CMK (cell line): ENCODE measurements around the gene SLC38A1.
A peak's percentile ranks its signal among the peaks of the same experiment; 100 is the strongest.
"Not testable (repeated sequence)": the region's sequence is repeated elsewhere in the genome, so short reads cannot be mapped to it uniquely, and the experiment has no call there.

Source experiments
- DNase-seq: peaks from one replicate; pipeline ENCODE4 v3.0.0-alpha.2; 2010; ENCODE audit warnings: low read depth

The SLC38A1 gene

DNA sequence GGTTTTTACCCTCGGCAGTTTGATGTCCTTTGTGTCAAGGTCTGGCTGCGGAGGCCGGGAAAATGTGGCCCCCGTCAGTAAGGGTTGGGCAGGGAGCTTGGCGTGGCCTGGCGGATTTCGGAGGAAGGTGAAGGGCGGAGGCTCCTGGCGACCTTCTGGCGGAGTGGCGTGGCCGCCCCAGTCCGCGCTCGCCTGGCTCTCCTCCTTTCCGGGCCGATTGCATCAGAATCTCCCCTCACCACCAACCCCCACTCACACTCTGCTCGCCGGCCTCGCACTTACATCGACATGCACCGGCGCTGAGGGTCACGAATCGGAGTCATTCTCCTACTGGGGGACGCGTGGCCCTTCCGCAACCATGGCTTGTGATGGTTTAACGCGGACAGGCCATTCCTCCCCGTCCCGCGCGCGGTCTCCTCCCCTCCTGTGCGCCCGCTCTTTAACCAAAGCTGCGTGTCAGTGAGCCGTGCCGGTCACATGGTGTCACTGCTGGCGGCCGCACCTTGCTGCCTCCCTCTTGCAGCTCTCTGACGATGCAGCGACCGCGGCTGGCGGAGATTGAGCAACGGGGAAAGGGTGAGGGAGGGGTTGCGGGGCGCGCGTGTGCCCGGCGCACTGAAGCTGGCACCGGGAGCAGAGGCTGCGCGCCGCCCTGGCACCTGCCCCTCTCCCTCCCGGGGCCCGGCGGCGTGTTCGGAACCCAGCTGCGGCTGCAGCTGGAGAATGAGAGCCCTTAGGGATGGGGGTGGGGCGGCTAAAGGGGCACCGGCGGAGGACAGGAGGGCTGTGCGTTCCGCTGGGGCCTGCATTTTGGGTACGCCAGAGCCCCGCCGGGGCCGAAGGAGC, at the start of gene SLC38A1:
TSS of gene SLC38A1 (minus strand) at position 461 of the 846 bp plus-strand sequence. CDS start 29,243 bp downstream, outside the sequence.
- peak; percentile 49 for DNase-seq

DNA sequence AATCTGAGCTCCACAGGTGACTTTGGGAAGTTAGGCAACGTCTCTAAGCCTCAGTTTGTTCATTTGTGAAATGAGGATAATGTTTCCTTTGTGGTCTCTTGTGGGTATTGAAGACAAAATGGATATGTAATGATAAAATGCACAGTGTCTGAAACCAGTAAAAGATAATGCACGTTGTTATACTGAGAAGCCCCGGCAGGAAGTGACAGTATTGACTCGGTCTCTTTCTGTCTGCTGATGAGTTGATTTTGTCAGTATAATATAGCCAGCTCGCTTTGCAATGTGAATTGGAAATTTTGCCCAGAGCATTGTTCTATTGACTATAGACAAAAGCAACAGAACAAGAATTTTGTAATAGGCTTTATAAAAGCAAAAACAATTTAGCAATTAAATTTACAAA, 49.2 kb upstream of the SLC38A1 start:
- no peak for DNase-seq

DNA sequence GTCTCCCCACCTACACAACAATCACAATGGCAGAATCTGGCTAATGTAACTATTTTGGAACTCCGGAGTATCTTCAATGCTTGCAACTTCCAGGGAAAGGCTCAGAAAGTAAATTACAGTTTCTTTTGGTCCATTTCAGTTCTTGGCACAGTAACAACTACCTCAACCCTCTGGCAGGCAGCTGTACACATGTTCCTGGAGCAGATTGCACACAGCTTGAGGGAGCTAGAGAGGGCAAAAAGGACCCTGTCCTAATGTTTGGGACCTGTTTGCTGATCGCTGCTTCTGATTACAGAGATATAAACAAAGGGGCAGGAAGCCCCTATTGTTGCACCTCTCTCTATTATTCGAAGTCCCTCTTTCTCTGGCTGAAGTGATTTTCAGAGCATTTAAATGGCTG, 35.2 kb upstream of the SLC38A1 start:
- no peak for DNase-seq

DNA sequence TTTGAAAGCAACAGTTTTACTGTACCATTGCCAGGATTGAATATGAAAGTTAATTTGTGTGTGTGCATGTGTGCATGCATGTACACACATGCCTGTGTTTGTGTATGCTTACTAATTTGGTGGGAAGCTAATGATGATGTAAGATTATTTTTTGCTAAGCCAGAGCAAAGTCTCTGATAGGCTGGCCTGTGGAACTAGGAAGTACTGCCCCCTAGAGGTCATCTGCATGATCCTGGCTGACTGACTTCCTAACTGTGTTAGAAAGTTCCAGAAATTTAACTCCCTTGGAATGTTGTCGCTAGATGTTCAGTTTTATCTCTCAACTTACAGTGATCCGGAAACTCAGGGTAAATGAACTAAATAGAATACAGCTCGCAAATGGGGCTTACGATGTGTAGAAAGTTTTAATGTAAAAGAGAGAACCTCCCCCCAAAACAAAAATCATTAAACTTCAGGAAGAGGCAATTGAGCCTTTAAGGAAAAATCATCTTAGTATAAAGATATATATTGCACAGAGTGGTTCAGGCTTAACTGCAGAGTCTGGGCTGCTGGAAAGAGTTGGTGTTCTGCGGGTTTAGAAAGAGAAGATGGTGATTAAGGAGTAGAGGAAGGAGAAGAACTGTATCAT, 34.3 kb upstream of the SLC38A1 start:
- peak; percentile 49 for DNase-seq

DNA sequence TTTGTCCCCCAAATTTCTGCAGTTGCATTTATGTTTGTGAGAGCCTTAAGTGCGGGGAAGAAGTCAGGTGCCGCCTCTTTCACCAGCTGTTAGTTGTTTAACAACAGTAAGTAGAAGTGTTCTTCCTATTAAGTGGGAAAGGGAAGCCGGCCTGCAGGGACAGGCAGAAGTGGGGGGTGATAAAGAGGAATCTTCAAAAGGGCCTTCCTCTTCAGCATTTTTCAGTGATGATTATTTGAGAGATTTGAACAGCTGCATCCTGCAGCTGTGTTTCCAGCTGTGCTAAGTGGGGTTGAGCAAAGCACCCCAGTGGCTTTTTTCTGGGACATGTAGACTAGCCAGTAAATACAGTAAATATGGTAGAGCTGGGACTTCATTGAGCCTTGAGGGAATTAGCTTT, 32.1 kb upstream of the SLC38A1 start:
- peak; percentile 30 for DNase-seq

DNA sequence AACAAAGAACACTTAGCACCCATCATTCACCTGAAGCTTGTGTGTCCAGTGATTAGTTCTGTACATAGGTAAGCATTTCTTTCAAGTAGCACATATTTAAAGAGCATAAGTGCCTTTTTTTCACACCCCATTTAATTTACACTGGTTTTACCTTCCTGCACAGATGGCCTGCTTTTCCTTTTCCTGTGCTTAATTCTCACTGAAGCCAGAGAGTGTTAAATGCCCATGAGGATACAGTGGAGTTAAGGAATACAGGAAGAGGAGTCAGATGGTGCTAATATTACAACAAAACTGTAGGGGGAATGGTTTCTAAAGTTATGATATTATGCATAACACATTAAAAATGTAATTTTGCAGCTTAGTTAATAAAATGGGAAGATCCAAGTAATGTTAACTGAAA, 31.0 kb upstream of the SLC38A1 start:
- no peak for DNase-seq

DNA sequence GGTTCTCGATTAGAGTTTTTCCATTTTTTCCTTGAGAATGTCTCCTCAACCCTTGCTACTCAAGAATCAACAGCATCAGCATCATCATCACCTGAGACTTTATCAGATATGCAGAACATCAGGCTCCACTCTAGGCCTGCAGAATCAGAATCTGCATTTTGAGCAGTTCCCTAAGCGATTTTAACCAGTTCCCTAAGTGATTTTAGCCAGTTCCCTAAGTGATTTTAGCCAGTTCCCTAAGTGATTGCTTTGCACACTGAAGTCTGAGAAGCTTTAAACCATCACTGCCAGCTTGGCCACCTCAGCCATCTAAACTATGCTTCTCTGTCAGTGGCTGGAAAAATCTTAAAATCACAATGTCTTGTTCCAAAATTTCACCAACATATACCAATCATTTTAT, 29.4 kb upstream of the SLC38A1 start:
- no peak for DNase-seq

DNA sequence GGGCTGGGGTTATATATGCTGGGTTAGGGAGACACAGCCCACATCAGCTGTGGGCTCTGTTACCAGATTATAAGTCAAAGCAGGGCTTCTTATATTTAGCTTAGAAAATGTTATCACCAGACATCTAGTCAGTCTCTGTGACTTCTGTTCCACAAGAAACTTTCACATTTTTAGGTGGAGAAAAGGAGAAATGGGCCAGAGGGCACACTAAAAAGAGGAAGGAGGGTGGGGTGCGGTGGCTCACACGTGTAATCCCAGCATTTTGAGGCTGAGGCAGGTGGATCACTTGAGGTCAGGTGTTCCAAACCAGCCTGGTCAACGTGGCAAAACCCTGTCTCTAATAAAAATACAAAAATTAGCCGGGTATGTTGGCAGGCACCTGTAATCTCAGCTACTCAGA, 28.0 kb upstream of the SLC38A1 start:
- DNase-seq, result no peak

DNA sequence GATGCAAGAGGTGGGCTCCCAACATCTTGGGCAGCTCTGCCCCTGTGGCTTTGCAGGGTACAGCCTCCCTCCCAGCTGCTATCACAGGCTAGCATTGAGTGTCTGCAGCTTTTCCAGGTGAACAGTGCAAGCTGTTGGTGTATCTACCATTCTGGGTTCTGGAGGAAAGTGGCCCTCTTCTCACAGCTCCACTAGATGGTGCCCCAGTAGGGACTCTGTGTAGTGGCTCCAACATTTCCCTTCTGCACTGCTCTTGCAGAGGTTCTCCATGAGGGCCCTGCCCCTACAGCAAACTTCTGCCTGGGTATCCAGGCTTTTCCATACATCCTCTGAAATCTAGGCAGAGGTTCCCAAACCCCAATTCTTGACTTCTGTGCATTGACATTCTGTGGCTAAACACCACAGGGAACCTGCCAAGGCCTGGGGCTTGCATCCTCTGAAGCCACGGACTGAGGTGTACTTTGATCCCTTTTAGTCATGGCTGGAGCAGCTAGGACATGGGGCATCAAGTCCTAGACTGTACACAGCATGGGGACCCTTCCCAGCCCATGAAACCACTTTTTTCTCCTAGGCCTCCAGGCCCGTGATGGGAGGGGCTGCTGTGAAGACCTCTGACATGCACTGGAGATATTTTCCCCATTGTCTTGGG, 24.0 kb upstream of the SLC38A1 start:
- DNase-seq, result no peak

DNA sequence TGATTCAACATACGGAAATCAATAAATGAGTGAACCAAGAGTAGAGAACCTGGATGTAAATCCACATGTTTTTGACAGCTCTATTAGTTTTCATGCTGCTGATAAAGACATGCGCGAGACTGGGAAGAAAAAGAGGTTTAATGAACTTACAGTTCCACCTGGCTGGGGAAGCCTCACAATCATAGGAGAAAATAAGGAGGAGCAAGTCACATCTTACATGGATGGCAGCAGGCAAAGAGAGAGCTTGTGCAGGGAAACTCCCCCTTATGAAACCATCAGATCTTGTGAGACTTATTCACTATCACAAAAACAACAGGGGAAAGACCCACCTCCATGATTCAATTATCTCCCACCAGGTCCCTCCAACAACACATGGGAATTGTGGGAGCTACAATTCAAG, 23.1 kb upstream of the SLC38A1 start:
- not testable (repeated sequence) for DNase-seq

DNA sequence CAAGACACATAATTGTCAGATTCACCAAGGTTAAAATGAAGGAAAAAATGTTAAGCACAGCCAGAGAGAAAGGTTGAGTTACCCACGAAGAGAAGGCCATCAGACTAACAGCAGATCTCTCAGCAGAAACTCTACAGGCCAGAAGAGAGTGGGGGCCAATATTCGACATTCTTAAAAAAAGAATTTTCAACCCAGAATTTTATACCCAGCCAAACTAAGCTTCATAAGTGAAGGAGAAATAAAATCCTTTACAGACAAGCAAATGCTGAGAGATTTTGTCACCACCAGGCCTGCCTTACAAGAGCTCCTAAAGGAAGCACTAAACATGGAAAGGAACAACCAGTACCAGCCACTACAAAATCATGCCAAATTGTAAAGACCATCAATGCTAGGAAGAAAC, 16.3 kb upstream of the SLC38A1 start:
- not testable (repeated sequence) for DNase-seq

DNA sequence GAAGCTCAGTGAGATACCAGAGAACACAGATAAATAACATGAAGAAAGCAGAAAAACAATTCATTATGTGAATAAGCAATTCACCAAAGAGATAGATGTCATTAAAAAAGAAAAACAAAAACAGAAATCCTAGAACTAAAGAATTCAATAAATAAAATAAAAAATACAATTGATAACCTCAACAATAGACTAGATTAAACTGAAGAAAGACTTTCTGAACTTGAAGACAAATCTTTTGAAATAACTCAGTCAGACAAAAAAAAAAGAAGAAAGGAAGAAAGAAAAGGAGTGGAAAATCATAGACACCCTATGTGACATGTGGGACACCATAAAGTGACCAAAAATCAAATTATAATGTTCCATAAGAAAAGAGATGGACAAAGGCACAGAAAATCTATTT, 14.0 kb upstream of the SLC38A1 start:
- no peak for DNase-seq

DNA sequence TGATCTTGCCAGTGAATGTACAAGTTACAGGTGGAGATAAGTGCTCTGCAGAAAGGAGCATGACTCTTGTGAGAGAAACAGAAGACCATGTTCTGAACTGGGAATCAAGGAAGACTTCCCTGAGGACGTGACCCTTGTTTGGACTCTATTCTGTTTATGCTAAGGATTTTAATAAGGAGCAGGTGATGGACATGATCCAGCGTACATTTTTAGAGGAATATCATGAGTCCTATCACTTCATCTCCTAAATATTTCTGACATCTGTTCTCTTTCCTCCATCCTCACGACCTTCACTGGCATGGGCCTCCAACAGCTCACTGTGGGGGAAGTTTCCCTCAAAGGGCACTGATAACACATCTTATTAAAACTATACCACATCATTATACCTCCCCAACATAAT, 7.9 kb upstream of the SLC38A1 start:
- no peak for DNase-seq

DNA sequence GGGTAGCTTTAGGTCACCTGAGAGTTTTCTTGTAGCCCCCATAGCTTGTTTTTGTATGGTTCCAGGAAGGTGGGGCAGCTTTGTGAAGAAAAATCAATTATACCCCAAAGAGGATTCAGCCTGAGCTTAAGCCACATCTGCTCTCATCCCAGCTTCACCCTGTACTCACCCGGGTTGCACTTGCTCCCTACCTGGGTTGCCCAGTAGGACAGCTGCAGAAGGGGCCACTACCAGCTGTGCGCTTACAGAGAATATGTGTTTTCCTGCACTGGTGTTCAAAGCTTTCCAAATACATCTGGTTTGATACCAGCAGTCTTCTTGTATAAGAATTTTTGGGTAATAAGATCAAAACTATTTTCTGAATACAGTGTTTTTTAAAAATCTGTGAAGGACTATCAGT, 3.0 kb upstream of the SLC38A1 start:
- no peak for DNase-seq

DNA sequence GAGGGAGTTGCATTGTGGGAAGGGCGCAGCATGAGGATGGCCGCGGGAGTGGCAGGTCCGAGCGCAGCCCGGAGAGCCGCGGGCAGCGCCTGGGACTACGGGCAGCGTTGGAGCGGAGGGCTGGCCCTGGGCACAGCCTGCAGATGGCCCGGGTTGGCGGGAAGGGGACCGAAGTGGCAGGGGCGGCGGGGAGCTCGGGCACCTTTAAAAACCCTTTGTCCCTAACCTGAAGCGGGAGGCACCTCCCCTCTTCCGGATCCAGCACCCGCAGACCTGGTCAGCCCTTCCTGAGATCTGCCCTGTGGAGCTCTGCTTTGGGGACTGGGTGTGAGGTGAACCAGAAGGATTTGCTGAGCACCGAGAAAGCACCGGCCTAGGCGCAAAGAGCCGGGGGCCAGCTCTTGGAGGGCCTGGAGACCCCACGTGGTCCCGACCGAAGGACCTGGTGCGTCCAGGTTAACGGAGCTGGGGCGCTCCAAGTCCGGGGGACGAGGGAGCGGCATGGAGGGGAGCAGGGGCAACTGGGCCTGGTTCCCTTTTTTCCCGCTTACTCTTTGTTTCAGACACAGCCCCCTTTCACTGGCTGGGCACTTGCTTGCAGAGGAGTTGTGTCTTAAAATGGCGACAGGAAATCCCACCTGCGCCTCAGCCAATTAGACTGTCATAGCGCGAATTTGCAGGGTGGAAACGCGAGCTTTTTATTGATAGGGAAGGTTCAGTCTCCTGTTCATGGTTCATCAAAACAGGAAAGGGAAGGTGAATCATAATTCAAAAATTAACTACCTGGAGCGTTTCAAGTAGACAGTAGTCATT, 792 bp upstream of the SLC38A1 start:
- DNase-seq, result no peak

DNA sequence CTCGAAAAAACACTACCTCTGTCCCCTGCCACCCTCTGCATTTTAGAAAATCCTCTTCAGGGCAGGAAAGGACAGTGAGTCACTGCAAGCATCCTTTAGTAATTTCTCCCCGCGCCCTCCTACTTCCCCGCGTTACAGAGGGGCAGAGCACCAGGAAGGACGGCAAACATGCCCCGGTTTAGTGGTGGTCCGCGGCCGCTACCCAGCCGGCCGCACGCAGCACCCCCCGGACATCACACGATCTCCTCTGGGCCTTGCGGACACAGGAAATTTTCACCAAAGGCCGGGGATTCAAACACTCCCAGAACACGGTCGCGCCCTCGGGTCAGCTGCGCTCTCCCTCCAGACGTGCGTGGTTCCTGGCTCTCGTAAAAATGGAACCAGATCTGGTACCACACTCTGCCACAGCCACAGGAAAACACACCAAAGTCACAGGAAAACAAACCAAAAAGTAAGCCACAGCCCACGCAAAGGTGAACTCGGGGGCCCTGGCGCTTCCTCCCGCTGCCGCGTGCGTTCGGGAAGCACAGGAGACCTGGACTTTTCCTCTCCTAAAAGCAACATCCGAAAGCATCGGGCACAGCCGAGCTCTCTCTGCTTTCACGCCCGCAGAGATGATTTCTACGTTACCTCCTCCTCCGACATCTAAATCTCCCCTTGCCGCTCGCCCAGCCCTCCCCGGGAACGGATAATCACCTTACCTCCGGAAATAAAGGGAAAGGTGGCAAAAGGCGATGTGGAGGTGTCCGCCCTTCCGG, 839 bp downstream of the SLC38A1 start:
- DNase-seq, result no peak

DNA sequence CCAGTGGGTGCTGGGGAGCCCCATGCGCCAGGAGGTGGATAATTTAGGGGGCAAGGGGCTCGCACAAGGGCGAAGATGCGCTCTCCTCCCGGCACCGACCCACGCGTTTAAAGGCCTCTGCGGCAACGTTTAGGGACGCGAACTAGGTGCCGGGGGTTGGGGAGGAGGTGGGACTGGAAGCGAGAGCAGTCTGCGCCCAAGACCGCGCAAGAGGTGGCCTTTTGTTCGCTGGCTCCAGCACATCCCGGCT, 1.3 kb downstream of the SLC38A1 start:
- DNase-seq, result no peak

DNA sequence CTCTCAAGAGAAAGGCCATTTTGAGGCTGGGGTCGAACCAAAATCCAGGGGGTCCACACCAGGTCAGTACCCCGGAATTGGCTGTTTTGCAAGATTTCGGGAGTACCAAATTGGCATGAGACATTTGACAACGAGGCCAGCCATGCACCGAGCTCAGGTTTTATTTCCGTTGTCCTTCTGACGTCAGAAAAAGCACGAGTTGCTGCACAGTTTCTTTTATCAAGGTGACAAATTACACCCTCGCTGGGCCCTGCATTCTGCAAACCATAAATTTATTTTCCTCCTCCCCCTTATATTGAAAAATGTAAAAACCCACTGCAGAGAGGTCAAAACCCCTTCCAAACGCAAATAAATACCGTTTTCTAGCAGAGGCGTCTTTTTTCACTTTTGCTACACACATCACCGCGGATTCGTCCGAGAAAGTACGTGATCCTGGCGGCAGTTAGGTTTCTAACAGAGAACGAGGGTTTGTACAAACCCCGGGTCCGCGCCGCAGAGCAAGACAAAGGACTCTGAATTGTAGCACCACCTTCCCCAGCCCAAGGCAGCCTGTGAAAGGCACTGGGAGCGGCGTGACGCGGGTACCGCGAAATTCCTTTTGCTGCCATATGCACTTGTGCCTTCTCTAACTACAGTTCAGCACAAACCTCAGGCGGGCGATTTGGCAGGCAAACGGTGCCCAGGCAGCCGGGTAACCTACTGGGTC, 1.8 kb downstream of the SLC38A1 start:
- no peak for DNase-seq

DNA sequence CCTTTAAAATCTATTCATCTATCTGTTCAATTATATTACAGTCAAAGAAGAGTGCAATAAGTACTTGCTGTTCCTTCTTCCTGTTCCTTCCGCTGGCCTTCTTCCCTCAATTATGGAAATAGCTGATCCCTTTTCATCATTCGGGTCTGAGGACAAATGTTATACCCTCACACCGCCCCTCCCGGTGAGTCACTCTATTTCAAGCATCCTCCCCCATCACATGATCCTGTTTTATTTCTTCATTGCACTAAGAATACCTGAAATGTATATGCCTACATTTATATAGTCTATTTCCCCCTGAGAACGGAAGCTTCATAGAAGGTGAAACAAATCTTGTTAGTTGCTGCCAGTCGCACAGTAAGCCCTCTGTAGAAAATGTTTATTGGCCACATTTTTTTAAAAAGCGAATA, 2.5 kb downstream of the SLC38A1 start:
- no peak for DNase-seq

DNA sequence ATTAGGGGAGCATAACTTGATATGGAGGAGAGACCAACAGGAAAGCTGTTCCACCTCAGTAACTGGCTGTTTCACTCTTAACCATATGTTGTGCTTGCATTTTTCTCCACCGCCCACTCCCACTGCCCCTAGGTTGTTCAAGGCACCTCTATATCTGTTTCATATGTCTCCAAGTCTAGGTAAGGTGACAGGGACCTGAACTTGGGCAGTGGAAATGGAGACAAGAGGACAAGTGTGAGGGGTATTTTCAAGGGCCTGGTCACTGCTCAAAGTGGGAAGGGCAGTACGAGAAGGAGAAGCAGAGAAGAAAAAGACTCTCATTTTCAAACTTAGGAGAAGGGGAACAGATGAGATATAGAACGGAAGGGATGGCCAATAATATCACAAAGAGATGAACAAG, 3.1 kb downstream of the SLC38A1 start:
- DNase-seq, result no peak

DNA sequence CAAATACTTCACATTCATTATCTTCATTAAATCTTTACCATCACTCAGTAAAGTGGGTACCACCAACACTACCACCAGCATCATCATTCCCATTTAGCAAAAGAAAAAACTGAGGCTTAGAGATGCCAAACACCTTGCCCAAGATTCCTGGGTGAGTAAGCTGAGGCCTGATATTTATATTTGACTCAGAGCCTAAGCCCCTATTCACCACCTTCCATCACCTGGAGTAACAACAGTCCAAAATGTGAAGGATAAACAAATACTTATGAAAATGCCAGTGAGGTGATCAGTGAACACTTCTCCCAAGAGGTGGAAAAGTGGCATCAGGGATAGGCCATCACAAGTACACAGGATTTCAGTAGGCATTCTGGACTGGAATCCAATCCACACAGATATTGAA, 3.7 kb downstream of the SLC38A1 start:
- DNase-seq, result no peak
